CD4-positive, alpha-beta T cell (primary cell): Measurements from ENCODE around the gene ATXN1. TPM values are rescaled to one million over a fixed set of nuclear protein-coding genes. Genes with fewer than 3 reads are reported as not detected.

Experiments
- ATAC-seq: fragments of 200-7000 bp; cut with Tn5 transposase; one replicate; pipeline ENCODE4 v1.10.0; 2022; ENCODE audit warnings: mild to moderate bottlenecking; ENCODE audit not compliant: poor library complexity
- CTCF ChIA-PET: fragments of 350-600 bp; sonication (Branson Sonifier 250); formaldehyde crosslinking; loops from one replicate; lab custom pipeline; 2021; ENCODE audit warnings: antibody characterized with exemption, inconsistent platforms; lab: Charles Lee
- POLR2A ChIA-PET: fragments of 350-600 bp; sonication (Branson Sonifier 250); formaldehyde crosslinking; loops from one replicate; lab custom pipeline; 2021; ENCODE audit warnings: antibody characterized with exemption, inconsistent platforms; lab: Charles Lee
- DNase-seq, 14 experiments: peaks; one replicate each; pipeline ENCODE4 v3.0.0-alpha.2; 2013 to 2020; ENCODE audit warnings: mixed read lengths in 2 of 14
- H3K27ac ChIP-seq, 2 donors: one replicate each; pipeline versions ENCODE4 v1.5.1 to v1.7.0; 2013; ENCODE audit warnings: low read length in 2 of 2, low read depth in 1 of 2, mild to moderate bottlenecking in 1 of 2
- H3K27me3 ChIP-seq, 2 experiments: 1 replicate in 1 of 2; 2 replicates in 1 of 2; pipeline versions ENCODE4 v1.6.1 to v1.7.0; 2013; ENCODE audit warnings: low read length in 2 of 2, control low read depth in 1 of 2, mild to moderate bottlenecking in 1 of 2, moderate library complexity in 1 of 2; ENCODE audit not compliant: insufficient read depth in 2 of 2, control insufficient read depth in 1 of 2
- H3K36me3 ChIP-seq: one replicate; pipeline ENCODE4 v1.6.1; 2013; ENCODE audit warnings: low read length, control low read depth; ENCODE audit not compliant: insufficient read depth
- H3K4me1 ChIP-seq: one replicate; pipeline ENCODE4 v1.6.1; 2013; ENCODE audit warnings: low read length, control low read depth; ENCODE audit not compliant: insufficient read depth
- H3K4me3 ChIP-seq: one replicate; pipeline ENCODE4 v1.5.1; 2013; ENCODE audit warnings: mild to moderate bottlenecking, low read length, moderate library complexity
- H3K9me3 ChIP-seq, 2 experiments: 1 replicate in 1 of 2; 2 replicates in 1 of 2; pipeline versions ENCODE4 v1.6.1 to v1.7.0; 2013; ENCODE audit warnings: low read length in 2 of 2, mild to moderate bottlenecking in 2 of 2, control low read depth in 1 of 2, moderate library complexity in 1 of 2; ENCODE audit not compliant: control insufficient read depth in 1 of 2, insufficient read depth in 1 of 2
- H3K27ac Mint-ChIP-seq: one replicate; pipeline ENCODE4 v1.8.0; 2020; ENCODE audit warnings: mixed read lengths
- H3K27me3 Mint-ChIP-seq: one replicate; pipeline ENCODE4 v1.8.0; 2021; ENCODE audit warnings: mixed read lengths
- H3K36me3 Mint-ChIP-seq: one replicate; pipeline ENCODE4 v1.8.0; 2021; ENCODE audit warnings: low read depth, mixed read lengths
- H3K4me1 Mint-ChIP-seq: one replicate; pipeline ENCODE4 v1.8.0; 2021; ENCODE audit warnings: low read depth, mixed read lengths
- H3K4me3 Mint-ChIP-seq: one replicate; pipeline ENCODE4 v1.8.0; 2020; ENCODE audit warnings: mild to moderate bottlenecking, mixed read lengths
- H3K9me3 Mint-ChIP-seq: one replicate; pipeline ENCODE4 v1.8.0; 2020; ENCODE audit warnings: mixed read lengths
- intact Hi-C, 2 experiments: fragments of 100-400 bp; cut with DNase I in 1 of 2; cut with micrococcal nuclease in 1 of 2; formaldehyde crosslinking; loops; one replicate each; pipeline versions ENCODE4 v1.15.1 to v1.9.0; 2023 to 2025; cut with DNase I, micrococcal nuclease
- total RNA-seq, 174 experiments: library from RNA in 2 of 174; stranded (reverse) in 2 of 174; gene quantifications; one replicate each; pipeline ENCODE4 v1.2.3 and lab custom pipeline; 2021 to 2026
- TF ChIP-seq, protein P1 (sequence below): fragments of 200-600 bp; IDR thresholded peaks from one replicate; pipeline ENCODE4 v1.8.0; 2022; ENCODE audit warnings: antibody characterized with exemption, mild to moderate bottlenecking

ATXN1 gene
- total RNA-seq, 2 experiments from 2014 or later: 74.2 to 76.7 TPM

DNA sequence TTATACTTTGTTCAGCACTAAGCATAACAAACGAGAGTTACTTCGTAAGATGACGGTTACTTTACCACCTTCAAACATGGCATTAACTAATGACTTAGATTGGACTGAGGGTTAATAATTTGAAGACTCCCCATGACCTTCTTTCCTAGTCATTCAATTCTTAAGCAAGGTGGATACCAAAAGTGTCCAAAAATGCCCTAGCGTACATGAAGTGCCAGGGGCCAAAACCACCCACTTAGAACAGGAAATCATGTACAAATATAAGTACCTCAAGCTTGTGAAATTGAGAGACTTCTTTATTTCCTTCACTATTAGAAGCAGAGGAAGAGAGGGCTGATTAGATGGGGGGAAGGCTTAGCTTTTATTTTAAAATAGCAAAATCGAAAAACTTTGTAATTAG is 166.4 kb downstream of the ATXN1 start:
- H3K4me1 ChIP-seq: peaks cover 6% of the 10 kb centered on the region
- ChIA-PET CTCF (interaction anchor here (1.0 kb wide), 1 partner anchor 16 kb away, joined by 3 read pairs; no protein-coding TSS in a partner anchor), POLR2A (no interaction called here)
- H3K36me3 Mint-ChIP-seq: no peaks in the 10 kb centered on the region
- TF ChIP-seq, protein P1, sequence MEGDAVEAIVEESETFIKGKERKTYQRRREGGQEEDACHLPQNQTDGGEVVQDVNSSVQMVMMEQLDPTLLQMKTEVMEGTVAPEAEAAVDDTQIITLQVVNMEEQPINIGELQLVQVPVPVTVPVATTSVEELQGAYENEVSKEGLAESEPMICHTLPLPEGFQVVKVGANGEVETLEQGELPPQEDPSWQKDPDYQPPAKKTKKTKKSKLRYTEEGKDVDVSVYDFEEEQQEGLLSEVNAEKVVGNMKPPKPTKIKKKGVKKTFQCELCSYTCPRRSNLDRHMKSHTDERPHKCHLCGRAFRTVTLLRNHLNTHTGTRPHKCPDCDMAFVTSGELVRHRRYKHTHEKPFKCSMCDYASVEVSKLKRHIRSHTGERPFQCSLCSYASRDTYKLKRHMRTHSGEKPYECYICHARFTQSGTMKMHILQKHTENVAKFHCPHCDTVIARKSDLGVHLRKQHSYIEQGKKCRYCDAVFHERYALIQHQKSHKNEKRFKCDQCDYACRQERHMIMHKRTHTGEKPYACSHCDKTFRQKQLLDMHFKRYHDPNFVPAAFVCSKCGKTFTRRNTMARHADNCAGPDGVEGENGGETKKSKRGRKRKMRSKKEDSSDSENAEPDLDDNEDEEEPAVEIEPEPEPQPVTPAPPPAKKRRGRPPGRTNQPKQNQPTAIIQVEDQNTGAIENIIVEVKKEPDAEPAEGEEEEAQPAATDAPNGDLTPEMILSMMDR: no peak
- no peak overlapping the region for H3K4me3 ChIP-seq
- H3K27me3 ChIP-seq: no peaks in the 10 kb centered on the region
- DNase-seq (no peak), ATAC-seq (no peak)
- intact Hi-C loops: no loop called here
- no peaks in the 10 kb centered on the region for H3K36me3 ChIP-seq
- peaks cover 8% of the 10 kb centered on the region for H3K4me1 Mint-ChIP-seq
- no peak overlapping the region for H3K27ac ChIP-seq
- H3K27ac Mint-ChIP-seq: no peak overlapping the region
- no peaks in the 10 kb centered on the region for H3K9me3 ChIP-seq
- H3K9me3 Mint-ChIP-seq: no peaks in the 10 kb centered on the region
- H3K27me3 Mint-ChIP-seq: no peaks in the 10 kb centered on the region
- H3K4me3 Mint-ChIP-seq: no peak overlapping the region

DNA sequence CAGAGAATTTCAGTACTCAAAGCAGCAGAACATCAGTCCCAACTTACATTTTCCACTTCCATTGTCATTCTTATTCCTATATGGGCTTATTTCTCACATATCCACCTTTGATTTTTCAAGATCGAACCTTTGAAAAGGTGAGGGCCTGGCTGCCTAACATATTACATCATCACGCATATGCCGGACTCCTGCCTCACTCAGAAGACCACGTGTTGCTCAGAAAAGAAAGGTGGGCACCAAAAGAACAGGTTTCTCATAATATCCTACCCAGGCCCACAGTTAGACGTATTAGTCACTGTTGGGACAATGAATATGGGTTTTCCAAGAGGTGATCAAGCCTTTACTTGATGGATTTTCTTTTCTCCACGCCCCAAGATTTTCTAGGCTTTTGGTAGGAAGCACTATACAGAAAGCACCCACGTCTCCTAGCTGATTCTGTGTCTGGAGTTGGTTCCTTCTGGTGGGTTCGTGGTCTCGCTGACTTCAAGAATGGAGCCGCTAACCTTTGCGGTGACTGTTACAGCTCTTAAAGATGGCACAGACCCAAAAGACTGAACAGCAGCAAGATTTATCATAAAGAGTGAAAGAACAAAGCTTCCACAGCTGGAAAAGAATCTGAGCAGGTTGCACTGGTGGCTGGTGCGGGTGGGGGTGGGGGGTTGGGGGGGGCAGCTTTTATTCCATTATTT is 168.9 kb downstream of the ATXN1 start:
- Mint-ChIP-seq H3K27me3 (no peaks in the 10 kb centered on the region), H3K36me3 (peaks cover 2% of the 10 kb centered on the region), H3K4me1 (peaks cover 5% of the 10 kb centered on the region), H3K4me3 (no peak overlapping the region), H3K27ac (no peak overlapping the region), H3K9me3 (no peaks in the 10 kb centered on the region)
- Histone ChIP-seq H3K27ac (no peak overlapping the region), H3K9me3 (no peaks in the 10 kb centered on the region), H3K4me1 (peaks cover 3% of the 10 kb centered on the region), H3K36me3 (no peaks in the 10 kb centered on the region), H3K4me3 (no peak overlapping the region), H3K27me3 (no peaks in the 10 kb centered on the region)
- TF ChIP-seq, protein P1: no peak
- DNase-seq: no peak
- CTCF ChIA-PET: interaction anchor here (1.3 kb wide), 1 partner anchor 13 kb away, joined by 3 read pairs; no protein-coding TSS in a partner anchor
- POLR2A ChIA-PET: no interaction called here
- intact Hi-C loops: no loop called here
- ATAC-seq: no peak

DNA sequence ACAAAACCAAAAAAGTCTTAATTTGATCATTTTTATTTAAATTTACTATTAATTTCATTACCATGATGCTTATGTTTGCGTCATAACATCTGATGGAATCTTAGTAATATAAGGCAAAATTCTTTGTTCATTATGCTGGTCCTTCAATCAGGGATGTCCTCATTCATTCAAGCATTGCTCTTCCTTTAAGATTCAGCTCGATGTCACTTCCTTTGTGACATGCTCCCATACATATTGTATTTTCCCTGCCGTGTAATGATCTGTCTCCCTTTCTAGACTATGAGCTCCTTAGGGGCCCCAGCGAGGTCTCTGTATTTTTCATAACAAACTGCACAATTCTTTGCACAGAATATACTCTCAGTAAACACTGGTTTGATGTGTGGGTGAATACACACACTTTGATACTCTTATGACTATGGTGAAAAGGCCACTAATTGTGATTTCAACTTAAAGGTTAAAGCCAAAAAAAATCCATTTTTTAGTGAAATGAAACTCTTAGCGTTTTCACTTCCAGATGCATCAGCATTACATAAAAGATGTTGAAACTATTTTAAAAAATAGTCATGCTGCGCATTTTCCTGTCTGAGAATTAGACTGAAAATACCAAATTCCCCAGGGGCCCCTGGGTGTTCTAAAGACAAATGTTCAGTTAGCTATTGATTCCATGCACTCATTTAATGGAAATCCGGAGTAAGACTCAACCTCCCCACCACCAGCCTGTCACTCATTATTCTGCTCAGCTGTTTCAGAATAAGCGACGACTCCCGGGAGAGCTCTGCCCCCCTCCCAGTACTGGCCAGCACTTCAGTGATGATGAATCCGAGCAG is 169.7 kb downstream of the ATXN1 start:
- H3K4me3 ChIP-seq: no peak overlapping the region
- H3K4me1 ChIP-seq: peaks cover 3% of the 10 kb centered on the region
- H3K27ac ChIP-seq: no peak overlapping the region
- DNase-seq (no peak), ATAC-seq (no peak)
- Mint-ChIP-seq H3K9me3 (no peaks in the 10 kb centered on the region), H3K4me1 (peaks cover 5% of the 10 kb centered on the region), H3K36me3 (peaks cover 3% of the 10 kb centered on the region), H3K4me3 (no peak overlapping the region), H3K27ac (no peak overlapping the region), H3K27me3 (no peaks in the 10 kb centered on the region)
- ChIA-PET POLR2A (no interaction called here), CTCF (no interaction called here)
- no peaks in the 10 kb centered on the region for H3K27me3 ChIP-seq
- H3K9me3 ChIP-seq: no peaks in the 10 kb centered on the region
- TF ChIP-seq, protein P1: no peak
- intact Hi-C loops: no loop called here
- H3K36me3 ChIP-seq: no peaks in the 10 kb centered on the region
